Pancreas (tissue), 10 donors: ENCODE results near the gene B4GALNT2. TPM values are rescaled to one million over a fixed set of nuclear protein-coding genes. Genes with fewer than 3 reads are reported as not detected.
"Not testable (repeated sequence)": the region's sequence is repeated elsewhere in the genome, so short reads cannot be mapped to it uniquely, and the experiment has no call there.

ENCODE experiments used
- ATAC-seq, 4 donors: fragments of 200-7000 bp; cut with Tn5 transposase; one replicate each; pipeline versions ENCODE4 v1.8.0 to v1.9.1; 2020; ENCODE audit warnings: mild to moderate bottlenecking in 4 of 4, moderate library complexity in 4 of 4
- DNase-seq, 6 donors: peaks; one replicate each; pipeline ENCODE4 v3.0.0-alpha.2; 2020
- FAIRE-seq: peaks from 2 replicates; lab custom pipeline; 2012; peaks lifted over from hg19 to GRCh38; lab: Jason Lieb, UNC
- H3K27ac ChIP-seq, 4 donors: fragments of 200-600 bp; sonication (generic); 1 replicate in 3 of 4; 2 replicates in 1 of 4; pipeline versions ENCODE4 v1.5.0 to v1.8.0; 2020
- H3K27me3 ChIP-seq, 4 donors: fragments of 200-600 bp; one replicate each; pipeline ENCODE4 v1.8.0; 2021
- H3K36me3 ChIP-seq, 3 donors: fragments of 200-600 bp; sonication (generic) in 1 of 3; one replicate each; pipeline versions ENCODE4 v1.5.0 to v1.8.0; 2020 to 2021
- H3K4me1 ChIP-seq, 3 donors: fragments of 200-600 bp; one replicate each; pipeline ENCODE4 v1.8.0; 2021
- H3K4me3 ChIP-seq, 4 donors: fragments of 200-600 bp; sonication (generic) in 2 of 4; one replicate each; pipeline versions ENCODE4 v1.5.0 to v1.8.0; 2020 to 2021
- H3K9me3 ChIP-seq, 4 donors: fragments of 200-600 bp; one replicate each; pipeline ENCODE4 v1.8.0; 2021
- WGBS, 2 donors: extraction: QIAGEN DNeasy Blood & Tissue Kit; methylation state at CpG; one replicate each; pipeline ENCODE4 v1.1.7; 2013; 5-methylcytosine and 5-hydroxymethylcytosine counted together
- intact Hi-C, 3 donors: fragments of 100-400 bp; cut with DNase I; formaldehyde crosslinking; loops; one replicate each; pipeline versions ENCODE4 v1.11.1 to v1.14.2; 2022
- polyA plus RNA-seq, 2 donors: library from polyadenylated mRNA; stranded (reverse); fragments of 200-250 nt; gene quantifications; one replicate each; pipeline ENCODE4 v1.2.3, GENCODE V29; 2013
- total RNA-seq, 6 donors: library from RNA; stranded (reverse); fragmentation: NEBNext Ultra II Directional in 4 of 6; extraction: Animal tissue kit (Norgen Biotek cat#: 25700) in 4 of 6; gene quantifications; one replicate each; pipeline versions ENCODE4 v1.2.1 to v1.2.4, GENCODE V29; 2021 to 2023
- TF ChIP-seq, protein P1 (sequence below), 4 donors: fragments of 200-600 bp; sonication (generic) in 3 of 4; IDR thresholded peaks; one replicate each; pipeline versions ENCODE4 v1.5.0 to v1.8.0; 2021; ENCODE audit warnings: antibody characterized with exemption in 4 of 4
- donor health status: healthy with polysubstance abuse.
- donor health status: DM: no; HTN: no; CAD: no; lungs with moderate emphysema.
- donor health status: DM: no; HTN: no; CAD: no.
- donor health status: control.
- donor health status: control.
- donor health status: Bipolar disorder and iron deficiency.
- donor health status: DM: yes; HTN: yes; CAD: no.
- donor health status: DM: no; HTN: no; CAD: no.
- donor health status: DM: no; HTN: no; CAD: no.
- donor health status: DM: yes; HTN: yes; CAD: no.

Gene B4GALNT2
- total and polyA plus RNA-seq, 8 donors: 0.03 TPM; not detected in 7

DNA sequence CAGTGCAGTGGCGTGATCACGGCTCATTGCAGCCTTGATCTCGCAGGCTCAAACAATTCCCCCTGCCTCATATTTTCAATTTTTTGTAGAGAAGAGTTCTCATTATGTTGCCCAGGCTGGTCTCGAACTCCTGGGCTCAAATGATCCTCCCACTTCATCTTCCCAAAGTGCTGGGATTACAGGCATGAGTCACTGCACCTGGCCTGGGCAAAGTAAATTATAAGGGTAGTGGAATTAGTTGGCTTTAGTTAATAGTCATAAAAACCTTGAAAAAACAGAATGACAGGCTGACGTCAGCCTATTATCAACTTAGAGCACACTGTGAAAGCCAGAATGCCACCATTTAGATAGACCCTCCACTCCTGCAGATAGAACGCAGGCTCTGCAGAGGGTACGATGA is 43.5 kb upstream of the B4GALNT2 start:
- no peaks in the 10 kb centered on the region for H3K9me3 ChIP-seq
- 89 to 91% methylated on average over 7 of the region's 7 CpGs for WGBS, 2 donors
- intact Hi-C loops: no loop called here
- TF ChIP-seq, protein P1, sequence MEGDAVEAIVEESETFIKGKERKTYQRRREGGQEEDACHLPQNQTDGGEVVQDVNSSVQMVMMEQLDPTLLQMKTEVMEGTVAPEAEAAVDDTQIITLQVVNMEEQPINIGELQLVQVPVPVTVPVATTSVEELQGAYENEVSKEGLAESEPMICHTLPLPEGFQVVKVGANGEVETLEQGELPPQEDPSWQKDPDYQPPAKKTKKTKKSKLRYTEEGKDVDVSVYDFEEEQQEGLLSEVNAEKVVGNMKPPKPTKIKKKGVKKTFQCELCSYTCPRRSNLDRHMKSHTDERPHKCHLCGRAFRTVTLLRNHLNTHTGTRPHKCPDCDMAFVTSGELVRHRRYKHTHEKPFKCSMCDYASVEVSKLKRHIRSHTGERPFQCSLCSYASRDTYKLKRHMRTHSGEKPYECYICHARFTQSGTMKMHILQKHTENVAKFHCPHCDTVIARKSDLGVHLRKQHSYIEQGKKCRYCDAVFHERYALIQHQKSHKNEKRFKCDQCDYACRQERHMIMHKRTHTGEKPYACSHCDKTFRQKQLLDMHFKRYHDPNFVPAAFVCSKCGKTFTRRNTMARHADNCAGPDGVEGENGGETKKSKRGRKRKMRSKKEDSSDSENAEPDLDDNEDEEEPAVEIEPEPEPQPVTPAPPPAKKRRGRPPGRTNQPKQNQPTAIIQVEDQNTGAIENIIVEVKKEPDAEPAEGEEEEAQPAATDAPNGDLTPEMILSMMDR (IDR thresholded peaks at IDR 0.05): no peak
- H3K27ac ChIP-seq: no peak overlapping the region
- ATAC-seq (no peak), FAIRE-seq (no peak), DNase-seq (no peak)
- no peak overlapping the region for H3K4me3 ChIP-seq
- H3K36me3 ChIP-seq: no peaks in the 10 kb centered on the region
- H3K27me3 ChIP-seq: no peaks in the 10 kb centered on the region
- no peaks in the 10 kb centered on the region for H3K4me1 ChIP-seq

DNA sequence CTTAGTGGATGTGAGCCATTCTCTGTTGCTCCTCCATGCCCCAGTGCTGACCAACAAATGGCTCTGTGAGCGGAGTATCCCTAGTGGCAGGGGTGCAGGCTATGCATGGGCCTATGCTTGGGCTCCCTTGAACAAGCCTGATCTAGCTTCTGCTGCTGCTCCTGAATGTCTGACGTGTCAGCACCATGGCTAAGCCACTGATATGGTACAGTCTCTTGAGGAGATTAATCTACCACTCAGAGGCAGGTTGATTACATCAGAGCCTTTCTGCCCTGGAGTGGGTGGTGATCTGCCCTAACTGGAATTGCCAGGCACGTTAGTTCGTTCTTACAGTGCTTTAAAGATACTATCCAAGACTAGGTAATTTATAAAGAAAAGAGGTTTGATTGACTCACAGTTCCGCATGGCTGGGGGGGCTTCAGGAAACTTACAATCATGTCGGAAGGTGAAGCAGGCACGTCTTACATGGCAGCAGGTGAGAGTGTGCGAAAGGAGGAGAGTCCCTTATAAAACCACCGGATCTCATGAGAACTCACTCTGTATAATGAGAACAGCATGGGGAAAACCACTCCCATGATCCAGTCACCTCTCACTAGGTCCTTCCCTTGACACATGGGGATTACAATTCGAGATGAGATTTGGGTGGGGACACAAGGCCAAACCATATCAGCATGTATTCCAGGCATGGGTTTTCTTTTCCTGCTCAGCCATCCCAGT is 41.5 kb upstream of the B4GALNT2 start:
- no peaks in the 10 kb centered on the region for H3K27me3 ChIP-seq
- DNase-seq (no peak), ATAC-seq (no peak), FAIRE-seq (no peak)
- 69 to 84% methylated on average over 10 of the region's 10 CpGs for WGBS, 2 donors
- no peaks in the 10 kb centered on the region for H3K9me3 ChIP-seq
- H3K4me1 ChIP-seq: no peaks in the 10 kb centered on the region
- intact Hi-C loops: no loop called here
- no peak overlapping the region for H3K27ac ChIP-seq
- H3K36me3 ChIP-seq: no peaks in the 10 kb centered on the region
- H3K4me3 ChIP-seq: no peak overlapping the region
- TF ChIP-seq, protein P1 (IDR thresholded peaks at IDR 0.05): no peak

DNA sequence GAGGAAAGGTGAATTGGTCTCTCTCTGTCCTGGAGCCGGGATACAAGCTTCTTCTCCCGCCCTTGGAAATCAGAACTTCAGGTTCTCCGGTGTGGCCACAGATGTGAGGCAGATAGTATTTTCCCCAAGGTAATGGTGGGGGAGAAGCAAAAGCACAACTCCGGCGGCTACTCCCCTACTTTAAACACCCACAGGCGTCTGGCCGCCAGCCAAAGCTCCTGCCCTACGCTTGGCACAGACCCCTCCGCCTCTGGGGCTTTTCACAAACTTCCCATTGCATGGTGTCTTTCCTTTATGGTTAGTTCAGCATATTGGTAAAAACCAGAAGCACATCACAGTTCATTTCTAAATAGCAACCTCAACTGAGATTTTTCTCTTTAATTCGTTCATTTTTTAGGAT is 39.4 kb upstream of the B4GALNT2 start:
- H3K27me3 ChIP-seq: no peaks in the 10 kb centered on the region
- intact Hi-C loops: no loop called here
- H3K27ac ChIP-seq: no peak overlapping the region
- ATAC-seq (no peak), DNase-seq (no peak), FAIRE-seq (no peak)
- no peaks in the 10 kb centered on the region for H3K36me3 ChIP-seq
- H3K9me3 ChIP-seq: no peaks in the 10 kb centered on the region
- TF ChIP-seq, protein P1 (IDR thresholded peaks at IDR 0.05): no peak
- no peaks in the 10 kb centered on the region for H3K4me1 ChIP-seq
- WGBS, 2 donors: 42 to 55% methylated on average over 10 of the region's 10 CpGs
- H3K4me3 ChIP-seq: no peak overlapping the region

DNA sequence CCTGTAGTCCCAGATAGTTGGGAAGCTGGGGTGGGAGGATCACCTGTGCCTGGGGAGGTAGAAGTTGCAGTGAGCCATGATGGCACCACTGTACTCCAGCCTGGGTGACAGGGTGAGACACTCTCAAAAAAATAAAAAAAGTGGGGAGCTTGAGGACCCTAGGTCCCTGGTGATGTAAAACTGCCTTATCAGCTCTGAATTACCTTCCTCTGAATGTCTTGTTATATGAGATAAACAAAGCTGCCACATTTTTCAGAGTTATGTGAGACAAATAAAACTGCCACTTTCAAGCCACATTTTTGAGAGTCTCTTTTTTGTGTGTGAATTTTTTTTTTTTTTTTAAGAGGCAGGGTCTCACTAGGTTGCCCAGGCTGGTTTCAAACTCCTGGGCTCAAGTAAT is 32.0 kb upstream of the B4GALNT2 start:
- H3K4me1 ChIP-seq: peaks cover 0 to 5% (median 4%) of the 10 kb centered on the region in 3 donors
- FAIRE-seq: no peak
- no peak overlapping the region for H3K4me3 ChIP-seq
- no peaks in the 10 kb centered on the region for H3K9me3 ChIP-seq
- ATAC-seq: no peak
- no peaks in the 10 kb centered on the region for H3K27me3 ChIP-seq
- no peaks in the 10 kb centered on the region for H3K36me3 ChIP-seq
- DNase-seq: no peak
- peak overlapping the region in 2 of 4 donors; percentile 8 to 10 for H3K27ac ChIP-seq
- intact Hi-C loops: no loop called here
- TF ChIP-seq, protein P1 (IDR thresholded peaks at IDR 0.05): no peak

DNA sequence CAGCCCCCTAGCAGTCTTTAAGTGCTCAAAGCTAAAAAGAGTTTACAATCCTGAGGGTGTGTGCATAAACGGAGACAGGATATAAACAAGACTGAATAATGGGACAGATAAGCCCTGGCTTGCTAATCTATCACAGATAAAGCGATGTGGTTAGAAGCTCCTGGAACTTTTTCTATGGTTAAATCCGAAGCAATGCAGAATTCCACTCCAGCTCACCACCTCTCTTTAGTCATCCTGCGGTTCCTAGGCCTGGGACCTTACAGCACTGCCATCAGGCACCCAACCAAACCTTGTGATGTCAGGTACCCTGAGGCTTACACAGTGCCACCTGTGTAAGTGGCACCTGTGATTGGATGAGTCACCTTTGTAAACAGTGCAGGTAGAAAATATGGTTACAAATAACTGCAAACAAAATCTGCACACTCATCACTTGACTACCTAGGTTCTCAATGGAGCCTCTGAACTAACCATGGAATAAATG is 31.5 kb upstream of the B4GALNT2 start:
- Histone ChIP-seq H3K27me3 (no peaks in the 10 kb centered on the region), H3K4me3 (no peak overlapping the region), H3K27ac (peak overlapping the region in 2 of 4 donors; percentile 8 to 10), H3K9me3 (no peaks in the 10 kb centered on the region), H3K36me3 (no peaks in the 10 kb centered on the region), H3K4me1 (peaks cover 0 to 6% (median 5%) of the 10 kb centered on the region in 3 donors)
- WGBS, 2 donors: 44 to 51% methylated on average over 4 of the region's 4 CpGs
- DNase-seq: peak in 4 of 6 donors; percentile 65 to 81 (median 66)
- no peak for FAIRE-seq
- peak; percentile 98 to 99 (median 98) for ATAC-seq
- TF ChIP-seq, protein P1 (IDR thresholded peaks at IDR 0.05): no peak
- intact Hi-C loops: no loop called here

DNA sequence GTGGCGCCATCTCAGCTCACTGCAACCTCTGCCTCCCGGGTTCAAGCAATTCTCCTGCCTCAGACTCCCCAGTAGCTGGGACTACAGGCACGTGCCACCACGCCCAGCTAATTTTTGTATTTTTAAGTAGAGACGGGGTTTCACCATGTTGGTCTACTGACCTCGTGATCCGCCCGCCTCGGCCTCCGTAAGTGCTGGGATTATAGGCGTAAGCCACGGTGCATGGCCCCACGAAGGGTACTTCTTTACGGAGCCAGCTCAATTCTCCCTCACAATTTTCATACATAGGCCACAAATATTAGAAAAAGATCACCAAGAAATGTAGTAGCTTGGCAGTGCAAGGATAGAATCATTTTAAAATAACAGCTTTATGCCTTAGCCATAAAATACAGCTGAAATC is 29.2 kb upstream of the B4GALNT2 start:
- 95 to 97% methylated on average over 14 of the region's 14 CpGs for WGBS, 2 donors
- H3K9me3 ChIP-seq, H3K36me3 ChIP-seq, H3K27me3 ChIP-seq, DNase-seq, intact Hi-C loops, H3K4me3 ChIP-seq, FAIRE-seq, H3K27ac ChIP-seq, ATAC-seq: not testable (repeated sequence)
- peaks cover 12 to 18% (median 18%) of the 10 kb centered on the region in 3 donors for H3K4me1 ChIP-seq
